Measurements from ENCODE around the gene ESRRG.

Gene ESRRG

DNA sequence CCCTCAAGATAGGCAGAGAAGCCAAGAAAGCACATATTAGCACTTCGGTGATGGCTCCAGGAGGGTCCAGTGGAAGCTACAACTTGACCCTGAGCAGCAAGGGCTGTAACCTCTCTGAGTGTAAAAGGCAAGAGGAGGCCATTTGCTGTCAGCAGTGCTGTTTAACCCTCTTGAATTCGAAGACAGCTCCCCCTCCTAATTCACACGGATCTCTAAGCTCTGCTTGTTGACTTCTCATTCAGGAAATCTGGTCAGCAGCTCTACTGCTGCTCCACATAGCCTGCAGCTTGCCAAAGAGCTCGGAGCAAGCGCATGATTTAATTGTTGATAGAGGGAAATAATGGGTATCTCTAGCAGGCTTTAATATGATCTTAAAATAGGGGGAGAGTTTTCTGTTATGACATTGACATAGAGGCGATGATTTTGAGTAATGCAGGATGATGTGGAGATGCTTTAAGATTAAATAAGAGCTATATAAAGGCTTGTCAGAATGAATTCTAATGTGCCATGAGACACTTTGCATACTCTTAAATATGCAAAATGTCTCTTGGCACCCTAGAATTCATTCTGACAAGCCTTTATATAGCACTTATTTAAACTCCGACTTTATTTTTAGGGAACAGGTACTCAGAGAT, 220.6 kb downstream of the ESRRG start:
- no peak for DNase-seq (ENCODE audit: low read depth in 2 of 2)

DNA sequence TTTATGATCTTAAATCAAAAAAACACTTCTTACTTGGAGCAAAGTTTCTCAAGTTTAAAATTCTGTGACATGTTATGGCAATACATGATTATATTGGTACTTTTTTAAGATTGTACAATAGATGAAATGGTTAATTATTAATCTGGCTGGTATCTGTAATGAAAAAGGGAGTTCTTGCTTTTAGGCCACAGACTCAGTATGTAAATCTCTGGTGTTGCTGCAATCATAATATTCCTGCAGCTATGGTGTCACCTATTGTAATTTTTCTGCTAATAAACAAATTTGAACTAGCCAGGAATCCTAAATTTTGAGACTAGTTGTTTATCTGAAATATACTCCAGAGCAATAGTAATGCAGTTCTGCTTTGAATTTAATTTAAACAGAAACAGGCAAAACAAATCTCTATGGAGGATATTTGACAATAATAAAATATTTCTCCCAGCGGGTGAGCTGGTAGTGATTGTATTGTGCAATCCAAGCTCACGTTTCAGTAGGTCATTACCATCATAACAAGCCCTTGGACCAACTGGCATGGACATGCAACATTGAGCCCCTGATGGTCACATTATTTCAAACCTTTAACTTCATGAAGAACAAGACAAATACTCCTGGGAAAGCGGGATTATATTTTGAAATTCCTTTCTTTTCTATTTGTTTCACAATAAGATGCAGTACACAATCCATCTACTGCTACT, 222.8 kb downstream of the ESRRG start:
- no peak for DNase-seq (ENCODE audit: low read depth in 2 of 2)

DNA sequence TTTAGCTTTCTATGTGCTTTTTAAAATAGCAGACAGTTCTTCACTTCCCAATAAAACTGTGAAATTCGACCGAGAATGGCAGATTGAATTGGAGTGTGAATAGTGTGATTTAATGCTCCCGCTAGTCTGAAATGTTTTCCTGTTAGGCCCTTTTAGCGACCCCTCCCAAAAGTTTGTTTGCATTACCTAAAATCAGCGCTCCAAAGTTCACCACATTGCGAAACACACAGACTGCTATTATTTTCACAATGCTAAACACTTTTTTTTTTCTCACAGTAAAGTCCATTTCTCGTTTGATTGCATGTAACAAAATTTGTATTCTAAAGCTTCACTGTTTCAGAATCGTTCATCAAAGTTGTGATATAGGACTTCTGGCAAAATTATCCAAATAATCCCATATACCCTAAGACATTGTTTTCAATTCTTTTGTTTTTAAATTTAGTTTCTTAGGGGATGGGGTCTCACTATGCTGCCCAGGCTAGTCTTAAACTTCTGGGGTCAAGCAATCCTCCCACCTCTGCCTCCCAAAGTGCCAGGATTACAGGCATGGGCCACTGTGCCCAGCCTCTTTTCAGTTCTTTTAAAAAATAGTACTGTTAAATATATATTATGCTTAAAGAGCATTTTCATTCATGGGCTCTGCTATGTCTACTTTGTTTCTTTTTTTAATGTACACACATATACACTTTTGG, 223.5 kb downstream of the ESRRG start:
- no peak for DNase-seq (ENCODE audit: low read depth in 2 of 2)

DNA sequence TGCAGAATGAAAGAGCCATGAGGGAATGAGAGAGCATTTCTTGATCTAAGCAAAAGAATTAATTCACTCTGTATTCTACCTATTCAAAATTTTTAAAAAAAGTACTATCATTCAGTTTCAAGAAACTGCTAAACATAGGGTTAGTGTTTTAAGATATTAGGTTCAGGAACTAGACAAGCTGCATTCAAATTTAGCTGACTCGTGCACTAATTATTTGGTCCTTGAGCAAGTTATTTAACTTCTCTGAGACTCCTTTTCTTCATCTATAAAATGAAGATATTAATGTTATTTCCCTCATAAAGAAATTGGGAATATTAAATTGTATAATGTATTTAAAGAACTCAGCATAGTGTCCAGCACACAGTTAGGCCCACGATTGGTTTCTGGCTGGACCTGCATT, 225.0 kb downstream of the ESRRG start:
- no peak for DNase-seq (ENCODE audit: low read depth in 2 of 2)

DNA sequence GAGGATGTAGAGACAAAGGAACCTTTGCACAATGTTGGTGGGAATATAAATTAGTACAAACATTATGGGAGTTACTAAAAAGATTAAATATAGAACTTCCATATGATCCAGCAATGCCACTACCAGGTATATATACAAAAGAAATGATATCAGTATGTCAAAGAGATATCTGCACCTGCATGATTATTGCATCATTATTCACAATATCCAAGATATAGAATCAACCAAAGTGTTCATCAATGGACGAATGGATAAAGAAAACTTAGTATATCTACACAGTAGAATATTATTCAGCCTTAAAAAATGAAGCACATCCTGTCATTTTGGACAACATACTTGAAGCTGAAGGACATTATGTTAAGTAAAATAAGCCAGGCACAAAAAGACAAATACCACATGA, 238.2 kb downstream of the ESRRG start:
- no peak for DNase-seq (ENCODE audit: low read depth in 2 of 2)

DNA sequence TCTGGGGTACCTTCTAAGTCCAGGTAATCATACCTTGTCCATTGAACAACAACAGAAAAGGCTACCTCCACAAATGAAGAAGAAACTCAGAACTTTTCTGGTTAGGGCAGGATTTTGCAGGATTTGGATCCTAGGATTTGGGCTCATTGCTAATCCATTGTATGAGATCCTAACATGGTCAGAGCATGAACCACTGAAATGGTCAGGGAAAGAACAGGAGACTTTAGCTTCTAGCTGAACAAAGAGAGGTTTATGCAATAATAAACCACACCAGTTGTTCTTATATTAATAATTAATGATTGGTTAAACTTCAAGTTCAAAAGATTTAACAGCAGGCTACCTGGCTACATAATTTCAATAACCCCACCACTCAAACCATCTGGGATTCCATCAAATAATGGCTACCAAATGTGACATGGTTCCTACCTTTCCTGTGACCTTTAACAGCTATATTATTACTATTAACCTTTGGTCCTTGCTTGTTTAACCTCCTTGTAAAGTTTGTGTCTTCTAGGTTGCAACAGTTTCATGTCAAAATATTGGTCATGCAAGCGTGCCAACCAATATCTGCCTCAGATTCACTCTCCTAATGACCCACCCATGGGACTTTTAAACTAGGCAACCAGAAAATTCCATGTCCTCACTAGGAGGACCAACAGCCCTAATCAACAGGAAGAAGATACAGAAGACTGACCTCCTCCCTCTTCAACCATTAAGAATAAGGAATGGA, 239.4 kb downstream of the ESRRG start:
- no peak for DNase-seq (ENCODE audit: low read depth in 2 of 2)

DNA sequence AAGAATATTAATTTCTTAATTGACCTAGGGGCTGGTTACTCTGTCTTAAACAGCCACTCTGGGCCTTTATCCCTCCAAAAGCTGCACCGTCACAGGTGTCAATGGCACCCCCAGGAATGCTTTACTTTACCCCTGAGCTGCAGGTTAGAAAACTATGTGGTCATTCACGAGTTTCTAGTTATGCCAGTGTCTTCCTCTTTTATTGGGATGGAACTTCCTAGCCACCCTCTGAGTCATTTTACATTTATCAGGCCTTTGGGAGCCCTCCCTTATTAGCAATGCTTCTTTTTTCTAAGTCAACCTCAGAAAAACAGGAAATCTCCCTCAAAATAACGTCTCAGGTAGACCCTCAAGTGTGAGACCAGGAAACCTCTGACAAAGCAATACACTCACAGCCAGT, 240.6 kb downstream of the ESRRG start:
- no peak for DNase-seq (ENCODE audit: low read depth in 2 of 2)

DNA sequence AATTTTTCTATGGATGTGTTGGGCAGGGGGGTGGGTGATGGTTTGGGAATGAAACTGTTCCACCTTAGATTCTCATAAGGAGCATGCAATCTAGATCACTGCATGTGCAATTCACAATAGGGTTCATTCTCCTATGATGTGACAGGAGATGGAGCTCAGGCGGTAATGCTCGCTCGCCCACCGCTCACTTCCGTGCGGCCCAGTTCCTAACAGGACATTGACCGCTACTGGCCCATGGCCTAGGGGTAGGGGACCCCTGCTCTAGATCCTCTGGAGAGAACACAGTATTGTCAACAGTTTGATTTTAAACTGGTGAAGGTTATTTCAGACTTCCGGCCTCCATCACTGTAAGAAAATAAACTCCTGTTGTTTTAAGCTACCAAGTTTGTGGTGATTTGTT, 245.0 kb downstream of the ESRRG start:
- DNase-seq (ENCODE audit: low read depth in 2 of 2) = no peak

DNA sequence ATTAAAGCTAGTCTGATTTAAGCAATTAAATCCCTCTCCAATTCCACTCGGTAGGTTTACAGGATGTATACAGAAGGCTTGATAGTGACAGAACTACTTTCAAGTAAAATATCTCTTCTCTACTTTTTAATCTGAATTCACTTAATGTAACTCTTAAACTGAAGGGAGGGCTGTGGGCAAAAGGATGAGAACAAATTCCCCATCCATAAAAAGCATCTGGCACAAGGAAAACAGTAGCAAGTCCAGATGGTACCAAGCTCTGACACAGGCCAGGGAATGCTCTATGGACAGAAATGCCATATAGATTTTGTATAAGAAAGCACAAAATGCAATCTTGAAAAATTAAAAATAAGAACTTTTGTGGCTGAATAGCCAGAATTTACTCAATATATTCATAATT, 246.9 kb downstream of the ESRRG start:
- no peak for DNase-seq (ENCODE audit: low read depth in 2 of 2)

DNA sequence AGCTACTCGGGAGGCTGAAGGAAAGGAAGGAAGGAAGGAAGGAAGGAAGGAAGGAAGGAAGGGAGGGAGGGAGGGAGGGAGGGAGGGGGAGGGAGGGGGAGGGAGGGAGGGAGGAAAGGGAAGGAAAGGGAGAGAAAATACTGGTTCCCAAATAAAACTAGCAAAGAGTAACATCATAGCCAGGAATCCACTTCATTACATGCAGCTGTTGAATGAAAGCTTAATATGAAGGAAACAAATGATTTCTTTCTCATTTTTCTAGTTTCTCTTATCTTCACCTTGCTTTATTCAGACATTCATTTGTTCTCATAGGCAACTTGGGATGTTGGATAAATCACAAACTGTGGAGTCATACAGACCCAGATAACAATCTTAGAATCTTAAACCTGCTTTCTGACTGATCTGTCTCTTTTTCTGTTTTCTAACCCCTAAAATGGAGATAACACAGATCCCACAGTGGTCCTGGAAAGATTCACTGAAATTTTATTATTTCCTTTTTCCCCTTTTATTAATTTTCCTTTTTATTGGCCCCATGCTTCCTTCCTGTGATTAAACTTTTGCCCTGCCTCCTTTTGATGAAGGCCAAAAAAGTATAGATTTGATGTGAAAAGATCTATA, 247.5 kb downstream of the ESRRG start:
- DNase-seq (ENCODE audit: low read depth in 2 of 2) = no peak

DNA sequence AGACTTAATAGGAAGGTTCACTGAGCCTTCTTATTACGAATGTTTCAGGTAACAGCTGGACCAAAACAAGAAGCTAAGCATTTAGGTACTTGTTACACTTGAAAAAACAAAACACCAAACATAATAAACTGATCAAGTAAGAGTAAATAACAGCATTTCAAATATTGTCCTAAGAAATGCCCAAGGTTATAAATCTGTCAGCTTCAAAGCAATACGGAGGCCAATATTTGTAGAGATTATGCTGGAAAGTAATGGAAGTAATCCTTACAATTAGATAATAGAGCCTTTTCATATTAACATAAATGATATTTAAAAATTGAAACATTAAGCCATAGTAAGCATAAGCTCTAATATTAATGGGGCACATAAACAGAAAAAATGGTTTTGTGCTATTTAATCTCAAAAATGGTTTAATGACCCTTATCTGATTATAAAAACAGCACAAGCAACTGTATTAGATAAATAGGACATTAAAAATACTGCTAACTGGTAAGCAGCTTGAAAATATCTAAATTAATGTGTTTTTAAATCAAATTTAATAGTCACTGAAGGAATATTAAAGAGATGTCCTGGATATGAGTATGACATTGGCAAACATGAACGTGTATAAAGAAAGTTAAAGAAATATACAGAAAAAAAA, 256.9 kb downstream of the ESRRG start:
- DNase-seq (ENCODE audit: low read depth in 2 of 2) = no peak

DNA sequence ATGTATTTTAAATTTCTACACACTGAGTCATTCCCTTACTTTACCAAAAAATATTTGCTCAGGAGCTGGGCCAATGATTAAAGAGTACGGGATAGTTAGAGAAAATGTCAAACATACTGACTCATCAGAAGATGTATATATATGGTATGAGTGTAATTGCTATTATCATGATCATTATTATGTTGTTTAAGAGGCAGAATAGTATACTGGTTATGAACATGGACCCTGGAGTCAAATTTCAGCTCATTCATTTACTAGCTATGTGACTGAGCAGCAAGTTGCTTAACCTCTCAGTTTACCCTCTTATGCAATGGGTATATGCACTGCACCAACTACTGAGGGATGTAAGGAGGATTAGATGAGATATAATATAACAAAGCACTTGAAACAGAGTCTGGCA, 258.7 kb downstream of the ESRRG start:
- no peak for DNase-seq (ENCODE audit: low read depth in 2 of 2)

DNA sequence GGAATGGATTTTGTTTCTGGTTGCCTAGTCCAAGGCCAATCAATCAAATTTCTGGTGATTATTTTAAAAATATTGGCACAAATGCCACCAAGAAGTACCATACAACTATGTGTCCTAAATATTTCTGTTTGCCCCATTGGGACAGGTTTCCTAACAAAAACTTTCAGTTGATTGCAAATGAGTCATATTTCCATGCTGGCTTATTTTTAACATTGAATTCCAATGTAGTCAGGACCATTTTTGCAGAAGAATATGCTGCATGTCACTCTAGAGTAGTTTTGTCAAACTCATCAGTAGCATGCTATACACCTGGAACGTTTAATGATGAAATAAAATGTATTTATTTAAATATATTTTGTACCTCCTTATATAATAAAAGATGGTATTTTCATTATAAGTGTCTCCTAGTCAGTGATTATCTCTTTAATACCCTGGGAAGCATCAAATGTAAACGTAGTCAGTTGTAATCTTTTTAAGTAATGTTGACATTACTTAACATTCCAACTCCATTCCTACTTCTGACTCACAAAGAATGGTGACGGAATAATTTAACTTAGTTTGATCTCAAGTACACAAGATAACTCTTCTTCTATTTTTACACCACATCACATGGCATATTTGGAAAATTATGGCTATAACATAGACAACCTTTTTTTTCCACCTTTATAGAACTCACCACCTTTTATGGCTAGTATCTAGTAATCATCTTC, 261.0 kb downstream of the ESRRG start:
- no peak for DNase-seq (ENCODE audit: low read depth in 2 of 2)

DNA sequence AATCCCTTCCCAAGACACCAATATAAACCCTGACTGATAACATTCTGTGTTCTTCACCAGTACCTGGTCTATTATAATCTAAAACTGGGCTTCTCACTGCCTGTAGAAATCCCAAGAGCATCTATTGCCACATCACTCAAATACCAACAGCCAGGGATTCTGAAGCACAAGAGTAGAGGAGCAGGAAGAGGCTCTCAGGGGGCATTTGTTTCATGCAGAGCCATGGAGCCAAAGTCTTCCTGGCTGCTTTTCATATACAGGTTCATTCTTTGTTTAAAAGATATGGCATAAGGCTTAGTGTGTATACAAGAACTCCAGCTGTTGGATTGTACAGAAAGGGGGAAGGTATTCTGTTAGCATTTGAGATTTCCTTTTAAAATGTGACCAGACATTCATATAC, 261.8 kb downstream of the ESRRG start:
- no peak for DNase-seq (ENCODE audit: low read depth in 2 of 2)

DNA sequence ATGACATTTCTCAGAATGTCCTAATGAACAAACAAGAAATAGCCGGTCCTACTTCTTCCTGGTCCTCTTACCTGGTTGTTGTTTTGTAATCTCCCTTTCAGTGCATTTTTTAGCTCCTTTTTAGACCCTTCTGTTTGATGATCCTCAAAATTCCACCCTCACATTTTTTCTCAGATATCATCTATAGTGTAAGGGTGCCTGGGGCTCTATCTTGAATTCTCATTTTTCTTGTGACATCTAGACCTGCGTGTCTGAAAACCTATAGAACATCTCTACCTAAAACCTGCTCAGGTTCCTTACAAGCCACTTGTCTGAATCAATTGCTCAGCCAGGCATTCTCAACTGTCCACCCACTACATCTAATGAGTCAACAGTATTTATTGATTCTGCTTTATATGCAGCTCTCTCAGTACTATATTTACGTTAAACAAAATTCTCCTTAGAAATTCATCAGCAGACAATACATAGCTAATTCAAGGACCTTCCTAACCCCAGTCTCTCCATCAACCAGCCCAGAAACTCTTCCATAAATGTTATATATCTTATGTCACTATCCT, 263.5 kb downstream of the ESRRG start:
- DNase-seq (ENCODE audit: low read depth in 2 of 2) = no peak

DNA sequence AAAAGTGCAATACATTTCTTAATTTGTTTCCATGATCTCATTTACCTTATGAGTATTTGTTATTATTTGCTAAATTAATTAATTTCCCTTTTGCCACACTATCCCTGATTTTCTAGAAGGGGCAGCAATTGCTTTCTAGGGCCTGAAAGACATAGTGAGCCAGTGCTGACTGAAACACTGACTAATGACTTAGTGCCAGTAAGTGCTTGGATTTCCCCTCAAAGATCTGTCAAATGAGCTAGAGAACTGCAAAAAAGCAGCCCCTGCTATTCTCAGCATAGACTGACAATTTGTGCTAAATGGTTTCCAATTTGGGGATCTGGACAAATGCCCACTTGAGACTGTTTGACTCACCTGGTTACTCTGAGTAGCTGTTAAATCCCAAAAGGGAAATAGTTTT, 264.4 kb downstream of the ESRRG start:
- DNase-seq (ENCODE audit: low read depth in 2 of 2) = no peak

DNA sequence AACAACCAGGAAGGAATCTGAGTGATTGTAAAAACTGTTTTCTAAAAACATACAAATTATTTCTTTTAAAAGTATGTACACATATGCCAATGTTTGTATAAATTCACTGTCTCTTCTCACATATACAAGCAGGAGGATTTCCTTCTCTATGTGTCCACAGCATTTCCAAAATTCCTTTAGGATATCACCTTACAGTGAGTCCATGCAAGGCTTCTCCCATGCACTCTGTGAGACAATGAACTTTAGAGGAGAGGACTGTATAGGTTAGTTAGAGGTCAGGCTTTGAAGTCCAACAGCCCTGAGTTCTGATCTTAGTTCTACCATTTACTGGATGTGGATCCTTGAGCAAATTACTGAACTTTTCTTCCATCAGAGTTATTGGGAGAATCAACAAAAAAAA, 265.9 kb downstream of the ESRRG start:
- DNase-seq (ENCODE audit: low read depth in 2 of 2) = no peak

DNA sequence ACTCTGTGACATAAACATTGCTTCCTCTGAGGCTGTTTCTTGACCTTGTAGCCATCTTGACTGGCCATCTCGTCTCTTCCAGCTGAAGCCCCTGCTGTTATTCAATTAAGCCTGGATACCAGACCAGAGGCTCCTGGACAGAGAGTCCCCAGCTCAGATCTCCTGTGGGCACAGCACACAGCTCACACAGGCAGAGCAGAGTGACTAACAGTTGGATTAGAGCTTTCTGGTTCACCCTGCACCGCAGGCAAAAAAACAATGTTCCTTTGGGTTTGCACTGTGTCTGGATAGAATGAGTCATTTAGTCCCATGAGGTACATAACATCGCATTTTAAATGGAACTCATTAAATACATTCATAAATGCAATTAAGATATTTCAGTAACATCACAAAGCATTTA, 266.5 kb downstream of the ESRRG start:
- DNase-seq (ENCODE audit: low read depth in 2 of 2) = no peak

DNA sequence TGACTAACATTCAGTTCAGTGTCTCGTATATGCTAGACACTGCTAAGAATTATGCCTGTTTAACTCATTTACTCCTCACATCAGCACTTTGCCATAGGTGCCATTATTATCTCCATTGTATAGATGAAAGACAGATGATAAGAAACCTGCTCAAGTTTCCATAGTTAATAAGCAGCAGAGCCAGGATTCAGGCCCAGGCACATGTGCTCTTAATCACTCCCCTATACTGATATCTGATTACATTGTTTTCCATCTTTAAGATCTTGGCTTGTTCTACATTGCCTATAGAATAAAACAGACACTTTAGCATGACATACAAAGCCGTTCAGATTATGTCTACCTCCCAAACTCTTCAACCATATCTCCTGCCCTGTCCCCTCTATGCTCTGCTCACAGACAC, 269.5 kb downstream of the ESRRG start:
- no peak for DNase-seq (ENCODE audit: low read depth in 2 of 2)
